Activated CD8-positive, alpha-beta memory T cell treated with anti-CD3 and anti-CD28 coated beads, Interleukin-2, amount 50 U/mL, for 48 hours (primary cell): ENCODE results near the gene CIRBP.
A peak's percentile ranks its signal among the peaks of the same experiment; 100 is the strongest.

Experiments
- DNase-seq: peaks from one replicate; pipeline ENCODE4 v3.0.0-alpha.2; 2020

The CIRBP gene

GRCh38 chr19:1269065-1269477 lies at the start of gene CIRBP:
TSS of gene CIRBP (plus strand) at chr19:1269332. CDS start at chr19:1270934, 1,602 bp downstream.
- peak; percentile 99 for DNase-seq

- no peak for DNase-seq
Measured at GRCh38 chr19:1219786-1220476, 49.2 kb upstream of the CIRBP start.

DNA sequence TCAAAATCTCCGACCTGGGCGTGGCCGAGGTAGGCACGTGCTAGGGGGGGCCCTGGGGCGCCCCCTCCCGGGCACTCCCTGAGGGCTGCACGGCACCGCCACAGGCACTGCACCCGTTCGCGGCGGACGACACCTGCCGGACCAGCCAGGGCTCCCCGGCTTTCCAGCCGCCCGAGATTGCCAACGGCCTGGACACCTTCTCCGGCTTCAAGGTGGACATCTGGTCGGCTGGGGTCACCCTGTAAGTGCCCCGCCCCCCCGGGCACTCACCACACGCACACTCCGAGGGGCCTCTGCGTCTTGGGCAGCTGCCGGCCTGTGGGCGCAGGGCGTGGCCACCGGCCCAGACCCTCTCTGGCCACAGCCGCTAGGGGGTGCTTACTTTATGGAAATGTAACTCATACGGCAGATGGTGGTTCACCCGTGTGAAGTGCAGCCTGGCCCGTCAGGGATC lies 48.6 kb upstream of the CIRBP start:
- DNase-seq = no peak

GRCh38 chr19:1220976-1221903 lies 47.9 kb upstream of the CIRBP start:
- no peak for DNase-seq

GRCh38 chr19:1221904-1222255 lies 47.3 kb upstream of the CIRBP start:
- no peak for DNase-seq

DNA sequence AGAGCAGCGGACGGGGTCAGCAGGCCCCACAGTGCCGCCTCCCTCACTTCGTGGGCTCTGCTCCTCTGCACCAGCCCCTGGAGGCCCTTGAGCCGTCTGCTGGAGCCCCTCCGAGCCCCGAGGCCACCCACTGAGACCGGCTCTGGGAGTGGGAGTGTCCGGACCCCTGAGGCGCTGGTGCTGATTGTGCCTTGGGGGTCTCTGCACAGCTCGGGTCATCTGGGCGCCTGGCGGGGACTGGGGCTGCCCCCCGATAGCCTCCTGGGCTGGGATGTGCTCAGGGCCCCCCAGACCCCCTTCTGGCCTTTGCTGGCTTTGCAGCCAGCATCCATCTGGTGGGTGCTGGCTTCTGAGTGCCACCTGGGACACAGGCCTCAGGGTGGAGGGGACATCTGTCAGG lies 46.7 kb upstream of the CIRBP start:
- no peak for DNase-seq

GRCh38 chr19:1223018-1223855 lies 45.9 kb upstream of the CIRBP start:
- no peak for DNase-seq

DNA sequence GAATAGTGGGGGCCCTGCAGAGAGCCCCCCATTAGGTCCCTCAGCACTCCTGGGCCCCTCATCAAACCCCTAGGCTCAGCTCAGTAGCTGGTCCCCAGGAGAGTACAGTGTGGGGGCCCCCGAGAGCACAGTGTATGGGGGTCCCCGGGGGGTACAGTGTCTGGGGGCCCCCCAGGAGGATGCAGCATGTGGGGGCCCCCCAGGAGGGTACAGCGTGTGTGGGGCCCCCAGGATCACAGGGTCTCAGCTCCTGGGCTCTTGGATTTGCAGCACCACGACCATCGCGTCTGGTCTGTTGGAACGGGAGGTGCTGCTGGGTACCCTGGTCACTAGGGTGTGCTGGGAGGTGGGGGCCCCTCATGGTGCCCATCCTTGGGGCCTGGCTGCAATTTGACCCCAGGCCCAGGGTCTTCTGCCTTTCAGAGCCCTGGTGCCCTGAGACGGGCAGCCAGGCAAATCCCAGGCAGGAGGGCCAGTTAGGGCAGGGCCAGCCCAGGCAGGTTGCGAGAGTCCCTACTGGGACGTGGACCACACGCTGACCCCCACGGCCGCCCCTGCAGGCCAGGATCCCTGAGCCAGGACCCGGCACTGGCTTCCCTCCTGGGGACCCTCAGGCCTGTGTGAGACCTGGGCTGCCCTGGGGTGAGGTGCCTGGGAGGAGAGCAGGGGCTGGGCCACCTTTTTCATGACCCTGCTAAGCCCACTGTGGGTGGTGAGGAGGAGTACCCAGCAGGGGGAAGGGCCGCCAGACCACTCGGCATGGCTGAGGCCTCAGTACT lies 44.9 kb upstream of the CIRBP start:
- no peak for DNase-seq

- DNase-seq = no peak
Measured at GRCh38 chr19:1224847-1225246, 44.3 kb upstream of the CIRBP start.

- DNase-seq = no peak
Measured at GRCh38 chr19:1225440-1226226, 43.5 kb upstream of the CIRBP start.

- DNase-seq = no peak
Measured at GRCh38 chr19:1226227-1226518, 43.0 kb upstream of the CIRBP start.

GRCh38 chr19:1226522-1227303 lies 42.4 kb upstream of the CIRBP start:
- DNase-seq = no peak

DNA sequence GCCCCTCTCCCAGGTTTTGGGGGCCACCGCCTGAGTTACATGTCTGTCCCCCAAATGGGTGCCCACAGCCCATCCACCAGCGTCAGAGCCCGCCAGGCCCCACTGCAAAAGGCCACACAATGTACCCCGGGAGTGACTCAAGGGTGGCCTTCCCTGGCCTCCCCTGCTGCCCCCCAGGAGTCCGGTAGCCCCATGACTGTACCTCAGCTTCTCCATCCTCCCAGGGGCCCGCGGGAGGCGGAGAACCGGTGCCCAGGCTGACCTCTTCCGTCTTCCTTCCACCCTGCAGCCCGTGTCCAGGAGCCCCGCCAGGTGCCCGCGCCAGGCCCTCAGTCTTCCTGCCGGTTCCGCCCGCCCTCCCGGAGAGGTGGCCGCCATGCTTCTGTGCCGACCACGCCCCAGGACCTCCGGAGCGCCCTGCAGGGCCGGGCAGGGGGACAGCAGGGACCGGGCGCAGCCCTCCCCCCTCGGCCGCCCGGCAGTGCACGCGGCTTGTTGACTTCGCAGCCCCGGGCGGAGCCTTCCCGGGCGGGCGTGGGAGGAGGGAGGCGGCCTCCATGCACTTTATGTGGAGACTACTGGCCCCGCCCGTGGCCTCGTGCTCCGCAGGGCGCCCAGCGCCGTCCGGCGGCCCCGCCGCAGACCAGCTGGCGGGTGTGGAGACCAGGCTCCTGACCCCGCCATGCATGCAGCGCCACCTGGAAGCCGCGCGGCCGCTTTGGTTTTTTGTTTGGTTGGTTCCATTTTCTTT lies 41.7 kb upstream of the CIRBP start:
- no peak for DNase-seq

- DNase-seq = no peak
Measured at GRCh38 chr19:1228161-1228957, 40.8 kb upstream of the CIRBP start.

DNA sequence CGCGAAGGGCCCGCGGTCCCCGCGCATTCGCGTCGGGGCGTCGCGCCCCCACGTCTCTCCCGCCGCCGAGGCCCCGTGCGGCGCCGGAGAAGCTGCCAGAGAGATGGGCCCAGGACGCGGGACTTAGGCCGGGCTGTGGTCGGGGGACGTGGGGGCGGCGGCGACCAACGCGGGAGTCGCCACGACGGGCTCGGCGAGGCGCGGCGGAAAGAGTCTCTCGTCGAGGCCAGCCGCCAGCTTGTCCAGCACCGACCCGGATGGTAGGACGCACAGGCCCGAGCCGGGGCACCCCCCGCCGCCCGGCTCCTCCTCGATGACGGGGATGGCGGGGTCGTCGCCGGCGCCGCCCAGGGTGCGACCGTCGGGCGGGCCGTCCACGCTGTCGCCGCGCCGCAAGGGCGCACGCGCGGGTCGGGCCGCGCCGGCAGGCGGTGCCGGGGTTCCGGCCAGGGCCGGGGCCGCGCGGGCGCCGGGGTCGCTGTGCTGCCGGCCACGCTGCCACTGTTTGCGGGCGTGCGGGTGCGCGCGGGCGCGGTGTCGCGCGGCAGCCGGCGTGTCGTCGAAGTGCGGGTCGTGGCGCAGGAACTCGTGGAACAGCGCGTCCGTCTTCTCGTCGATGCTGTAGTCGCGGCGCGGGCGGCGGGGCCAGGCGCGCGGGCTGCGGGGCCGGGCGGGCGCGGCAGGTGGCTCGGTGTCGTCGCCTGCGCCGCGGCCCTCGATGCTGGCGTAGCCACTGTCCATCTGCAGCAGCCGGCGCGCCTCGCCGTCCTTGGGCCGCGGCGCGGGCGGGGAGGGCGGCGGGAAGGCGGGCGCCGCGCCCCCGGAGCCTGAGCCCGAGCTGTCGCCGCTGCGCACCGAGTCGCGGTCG lies 39.8 kb upstream of the CIRBP start:
- DNase-seq = no peak

DNA sequence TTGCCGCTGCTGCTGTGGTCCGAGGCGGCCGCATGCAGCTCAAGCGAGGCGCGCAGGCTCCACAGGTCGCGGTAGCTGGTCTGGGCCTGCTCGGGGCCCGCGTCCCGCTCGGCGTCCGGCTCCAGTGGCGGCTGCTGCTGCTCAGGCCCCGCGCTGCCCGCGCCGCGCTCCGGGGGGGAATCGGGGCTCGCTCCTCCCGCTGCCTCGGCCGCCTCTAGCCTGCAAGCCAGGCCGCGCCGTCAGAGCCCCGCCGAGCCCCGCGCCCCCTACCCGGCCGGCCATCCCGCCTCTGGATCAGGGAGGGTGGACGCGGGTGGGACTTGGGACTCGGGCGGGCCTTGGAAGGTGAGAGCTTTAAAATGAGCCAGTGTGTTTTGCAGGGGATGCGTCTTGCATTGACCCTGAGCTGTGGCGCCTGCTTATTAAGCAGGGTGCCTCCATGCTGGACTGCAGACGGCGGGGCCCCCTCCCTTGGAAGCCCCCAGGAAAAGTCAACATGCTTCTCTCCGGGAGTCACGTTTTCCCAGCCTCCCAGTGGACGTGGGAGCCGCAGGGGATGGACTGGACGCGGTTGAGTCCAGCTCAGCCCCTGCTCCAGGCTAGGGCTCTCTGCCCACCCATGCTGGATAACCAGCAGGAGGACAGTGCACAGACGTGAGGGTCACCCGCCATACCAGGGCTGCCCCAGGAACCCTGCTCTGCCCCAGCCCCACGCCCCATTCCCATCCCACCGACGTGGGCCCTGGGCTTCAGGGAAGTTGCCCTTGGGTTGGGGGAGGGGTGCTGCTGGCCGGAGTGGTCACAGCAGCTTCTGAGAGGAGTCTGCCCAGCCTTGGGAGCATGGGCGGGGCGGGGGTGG lies 39.0 kb upstream of the CIRBP start:
- no peak for DNase-seq

DNA sequence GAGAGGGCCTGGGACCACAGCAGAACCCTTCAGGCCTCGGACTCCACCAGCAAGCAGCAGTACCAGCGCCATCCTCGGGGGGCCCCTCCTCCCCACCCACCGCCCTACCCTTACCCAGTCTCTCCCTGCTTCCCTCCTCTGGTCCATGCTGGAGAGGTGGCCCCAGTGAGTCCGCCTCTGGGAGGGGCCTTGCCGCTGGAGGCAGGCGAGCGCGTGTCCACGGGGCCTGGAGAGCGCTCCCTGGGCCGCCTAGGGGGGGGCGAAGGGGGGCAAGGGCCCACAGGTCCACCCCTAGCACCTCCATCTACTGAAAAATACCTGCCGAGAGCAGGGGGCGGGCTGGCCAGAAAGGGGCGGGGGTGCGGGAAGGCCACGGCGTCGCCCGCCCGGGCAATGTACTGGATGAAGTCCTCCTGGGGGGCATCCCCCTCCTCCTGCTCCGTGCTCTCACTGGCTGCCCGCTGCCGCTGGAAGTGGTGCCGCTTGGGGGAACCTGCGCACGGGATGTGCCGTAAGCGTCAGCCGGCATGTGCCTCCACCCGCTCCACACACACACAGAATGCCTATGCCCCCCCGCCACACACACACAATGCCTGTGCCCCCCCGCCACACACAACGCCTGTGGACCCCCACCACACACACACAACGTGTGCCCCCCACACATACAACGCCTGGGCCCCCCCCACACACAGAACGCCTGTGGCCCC lies 38.2 kb upstream of the CIRBP start:
- no peak for DNase-seq
